Stimulated activated effector memory CD8-positive, alpha-beta T cell treated with anti-CD3 and anti-CD28 coated beads, Interleukin-12 subunit alpha, Interleukin-12 subunit beta, amount 100 ng/mL, for 72 hours (primary cell): ENCODE data around the gene BARX1.

Experiments
- ATAC-seq: fragments of 150-1000 bp; cut with Tn5 transposase; 2 replicates; pipeline ENCODE4 v1.10.0; 2021
- DNase-seq, 2 donors: peaks; one replicate each; pipeline ENCODE4 v3.0.0; 2021 to 2022; ENCODE audit warnings: low spot score in 2 of 2
- H3K27ac Mint-ChIP-seq: one replicate; pipeline ENCODE4 v1.8.0; 2022; ENCODE audit warnings: mild to moderate bottlenecking, mixed read lengths
- H3K36me3 Mint-ChIP-seq: one replicate; pipeline ENCODE4 v1.8.0; 2022; ENCODE audit warnings: mild to moderate bottlenecking, mixed read lengths
- H3K4me1 Mint-ChIP-seq: one replicate; pipeline ENCODE4 v1.8.0; 2022; ENCODE audit warnings: mixed read lengths
- H3K4me3 Mint-ChIP-seq: one replicate; pipeline ENCODE4 v1.8.0; 2022; ENCODE audit warnings: mild to moderate bottlenecking, mixed read lengths
- H3K9me3 Mint-ChIP-seq: one replicate; pipeline ENCODE4 v1.8.0; 2022; ENCODE audit warnings: mixed read lengths

The BARX1 gene

DNA sequence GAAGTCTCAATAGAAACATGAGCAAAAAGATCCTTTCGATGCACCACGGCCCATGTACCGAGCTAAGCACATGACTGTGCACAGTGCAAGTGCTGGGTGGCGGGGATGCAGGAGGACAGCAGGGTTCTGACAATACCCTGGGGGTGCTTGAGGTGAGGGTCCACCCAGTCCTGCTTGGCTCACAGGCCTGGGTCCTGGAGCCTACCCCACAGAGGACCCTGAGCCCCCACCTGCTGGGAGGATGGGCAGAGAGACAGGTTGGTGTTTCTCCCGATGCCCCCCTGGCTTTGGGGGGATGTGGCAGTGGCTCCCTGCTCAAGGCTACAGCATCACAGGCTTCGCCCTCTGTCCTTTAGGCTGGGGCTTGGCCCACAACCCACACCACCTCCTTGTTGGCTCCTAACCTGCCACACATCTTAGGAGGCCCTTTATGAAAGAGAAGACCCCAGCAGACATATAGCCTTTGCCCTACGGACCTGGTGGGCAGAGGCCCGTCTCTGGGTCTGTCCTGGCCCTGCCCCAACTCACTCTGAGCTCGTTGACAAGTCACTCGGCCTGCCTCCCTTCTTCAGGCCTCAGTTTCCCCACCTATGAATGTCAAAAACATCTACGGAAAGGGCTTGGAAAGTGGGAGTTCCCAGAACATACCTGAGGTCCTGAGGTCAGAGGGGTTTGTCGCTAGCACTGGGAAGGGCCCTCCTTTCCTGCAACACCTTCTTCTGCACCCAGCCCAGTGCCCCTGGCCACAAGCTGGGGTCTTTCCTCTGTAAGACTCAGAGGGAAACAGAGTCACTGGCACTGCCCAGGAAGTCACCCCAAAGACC lies 50.3 kb downstream of the BARX1 start:
- Mint-ChIP-seq H3K4me1 (no peaks in the 10 kb centered on the region), H3K9me3 (no peaks in the 10 kb centered on the region), H3K36me3 (no peaks in the 10 kb centered on the region), H3K4me3 (no peak overlapping the region), H3K27ac (no peak overlapping the region)
- DNase-seq (no peak), ATAC-seq (no peak)

DNA sequence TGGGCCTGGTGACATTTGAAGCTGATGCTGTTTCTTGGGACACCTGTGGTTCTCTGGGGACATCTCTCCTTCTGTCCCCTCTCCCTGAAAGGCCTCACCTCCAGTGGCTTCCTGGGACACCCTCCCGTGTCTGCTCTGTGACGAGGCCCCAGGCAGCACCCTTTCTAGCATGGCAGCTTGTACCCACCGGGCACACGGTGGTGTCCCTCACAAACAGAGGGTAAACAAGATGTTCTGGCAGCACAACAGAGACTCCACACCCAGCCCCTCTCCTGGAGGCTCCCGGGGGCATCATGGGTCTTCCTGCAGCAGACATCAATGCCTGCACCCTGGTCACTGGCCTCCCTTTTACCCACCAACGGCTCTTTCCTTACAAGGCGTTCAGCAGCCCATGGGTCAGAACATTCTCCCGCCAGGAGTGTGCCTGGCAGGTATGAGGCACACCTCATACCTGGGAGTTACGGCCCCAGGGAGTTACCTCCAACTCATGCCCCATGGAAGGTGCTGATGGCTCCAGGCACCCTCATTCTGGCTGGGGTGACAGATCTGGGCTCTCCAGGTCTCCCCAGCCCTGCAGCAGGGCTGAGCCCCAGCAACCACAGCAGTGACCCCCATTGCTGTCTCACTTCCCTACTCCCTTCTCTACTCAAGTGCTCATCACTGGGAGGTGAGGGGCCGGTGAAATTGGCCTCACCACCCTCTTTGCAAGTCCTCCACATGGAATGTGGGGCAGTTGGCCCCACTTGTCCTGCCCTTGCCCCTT lies 51.1 kb downstream of the BARX1 start:
- ATAC-seq (no peak), DNase-seq (no peak)
- H3K4me3 Mint-ChIP-seq, result no peak overlapping the region
- no peaks in the 10 kb centered on the region for H3K4me1 Mint-ChIP-seq
- no peaks in the 10 kb centered on the region for H3K36me3 Mint-ChIP-seq
- no peaks in the 10 kb centered on the region for H3K9me3 Mint-ChIP-seq
- H3K27ac Mint-ChIP-seq, result no peak overlapping the region

DNA sequence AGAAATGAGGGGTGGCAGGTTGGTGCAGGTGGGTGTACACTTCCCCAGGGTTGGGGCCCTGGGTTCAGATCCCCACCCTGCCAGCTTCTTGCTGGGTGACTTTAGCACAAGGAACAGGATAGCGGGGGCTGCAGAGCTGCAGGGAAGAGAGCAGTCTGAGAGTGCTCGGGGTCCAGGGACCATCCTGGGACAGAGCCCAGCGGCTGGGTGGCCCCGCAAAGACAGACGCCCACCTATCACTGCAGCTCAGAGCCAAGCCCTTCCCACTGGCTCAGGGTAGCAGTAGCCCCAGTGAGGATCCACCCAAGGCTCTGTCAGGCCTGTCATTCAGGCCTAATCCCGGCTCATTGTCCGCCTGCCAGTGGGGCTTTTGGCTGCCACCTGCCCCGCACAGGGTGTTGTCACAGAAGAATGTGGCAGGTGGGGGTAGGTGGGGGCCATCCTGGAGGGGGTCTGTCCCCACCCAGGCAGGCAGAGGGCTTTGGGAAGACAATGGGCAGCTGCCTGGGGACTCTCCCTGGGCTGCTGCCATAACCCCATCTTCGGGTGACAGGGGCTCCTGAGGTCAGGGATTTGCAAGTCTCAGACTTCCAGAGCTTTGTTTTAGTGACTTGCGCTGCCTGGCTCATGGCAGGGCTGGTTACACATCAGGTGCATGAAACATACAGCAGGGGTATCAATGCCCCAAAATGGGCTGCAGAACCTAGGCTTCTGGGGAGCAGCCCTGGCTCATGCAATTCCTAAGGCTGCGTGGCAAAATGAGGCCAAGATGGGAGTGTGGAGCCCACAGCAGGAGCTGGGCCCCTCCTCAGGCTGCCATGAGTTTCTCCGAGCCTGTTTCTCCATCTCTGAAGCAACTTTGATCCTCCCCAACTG lies 52.1 kb downstream of the BARX1 start:
- Mint-ChIP-seq H3K4me3 (no peak overlapping the region), H3K9me3 (no peaks in the 10 kb centered on the region), H3K27ac (no peak overlapping the region), H3K36me3 (no peaks in the 10 kb centered on the region), H3K4me1 (no peaks in the 10 kb centered on the region)
- ATAC-seq (no peak), DNase-seq (no peak)

DNA sequence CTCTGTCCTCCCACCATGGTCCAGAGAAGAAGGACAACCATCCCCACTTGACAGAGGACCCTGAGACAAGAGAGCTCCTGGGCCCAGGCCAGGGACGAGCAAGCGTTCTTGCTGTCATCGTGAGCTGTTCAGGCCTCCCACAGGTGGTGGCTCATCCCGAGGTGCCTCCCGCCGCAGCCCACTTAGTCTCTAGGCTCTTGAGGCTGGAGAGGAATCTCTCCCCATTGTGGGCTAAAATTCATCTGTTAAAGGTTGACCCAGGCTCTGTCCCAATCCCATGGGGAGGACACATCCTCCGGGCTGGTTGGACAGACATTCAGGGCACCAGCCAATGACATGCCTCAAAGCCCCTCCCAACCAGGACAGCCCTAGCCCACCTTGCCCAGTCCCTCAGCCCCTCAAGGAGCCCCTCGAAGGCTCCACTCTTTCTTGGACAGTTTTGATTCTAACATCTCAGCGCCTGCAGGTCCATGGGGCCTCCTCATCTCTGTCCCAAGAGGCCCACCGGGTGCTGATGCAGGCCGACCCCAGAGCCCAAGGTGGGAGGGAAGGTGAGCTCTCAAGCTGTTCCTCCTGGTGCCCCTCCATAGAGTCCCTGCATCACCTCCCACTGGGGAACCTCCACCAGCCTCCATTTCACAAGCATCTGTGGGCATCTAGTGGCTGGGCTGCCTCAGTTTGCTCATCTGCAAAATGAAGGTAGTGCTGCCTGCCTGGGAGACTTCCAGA lies 52.9 kb downstream of the BARX1 start:
- H3K4me1 Mint-ChIP-seq, result no peaks in the 10 kb centered on the region

More for the DNA sequence above, 52.9 kb downstream of the BARX1 start:
- ATAC-seq, result no peak
- Mint-ChIP-seq H3K36me3 (no peaks in the 10 kb centered on the region), H3K4me3 (no peak overlapping the region), H3K9me3 (no peaks in the 10 kb centered on the region), H3K27ac (no peak overlapping the region)
- no peak for DNase-seq
